ENCODE results near the gene GPR39. TPM values are rescaled to one million over a fixed set of nuclear protein-coding genes. Genes with fewer than 3 reads are reported as not detected.
"Not testable (repeated sequence)": the region's sequence is repeated elsewhere in the genome, so short reads cannot be mapped to it uniquely, and the experiment has no call there.

GPR39 gene
- total and polyA plus RNA-seq, 2 donors: 0.09 to 1.0 TPM

DNA sequence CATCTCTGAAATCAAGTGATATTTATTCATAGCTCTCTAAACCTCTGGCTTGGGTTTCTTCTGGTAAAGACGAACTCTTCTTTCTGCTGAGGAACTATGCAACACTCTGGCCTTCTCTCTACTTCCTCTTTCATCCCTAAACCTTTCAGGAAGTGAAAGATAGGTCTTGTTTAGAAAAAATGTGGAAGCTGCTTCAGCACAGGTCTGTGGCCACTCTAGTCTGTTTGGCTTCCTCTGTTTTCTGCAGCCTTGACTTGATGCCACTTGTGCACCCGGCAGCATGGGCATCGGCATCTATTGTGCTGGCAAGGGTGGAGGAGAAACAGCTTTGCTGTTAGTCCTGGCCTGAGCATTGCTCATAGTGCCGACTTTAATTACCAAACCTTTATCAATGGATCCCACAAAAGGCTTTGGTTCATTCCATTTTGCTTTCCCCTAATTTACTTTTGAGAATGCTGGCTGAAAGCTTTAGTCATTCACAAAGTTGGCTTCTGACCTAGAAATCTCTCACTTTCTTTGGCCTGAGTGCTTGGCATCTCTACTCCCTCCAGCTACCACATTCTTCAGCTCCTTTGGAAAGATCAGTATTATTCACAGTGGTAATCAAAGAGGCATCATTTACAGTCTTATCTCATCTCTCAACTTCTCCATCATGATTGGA lies 32.0 kb upstream of the GPR39 start:
- WGBS: 16% methylated on average over 4 of the region's 4 CpGs
- no peaks in the 10 kb centered on the region for H3K27me3 ChIP-seq (ENCODE audit: control insufficient read depth in 2 of 2, insufficient read depth in 1 of 2, low read length in 1 of 2)

DNA sequence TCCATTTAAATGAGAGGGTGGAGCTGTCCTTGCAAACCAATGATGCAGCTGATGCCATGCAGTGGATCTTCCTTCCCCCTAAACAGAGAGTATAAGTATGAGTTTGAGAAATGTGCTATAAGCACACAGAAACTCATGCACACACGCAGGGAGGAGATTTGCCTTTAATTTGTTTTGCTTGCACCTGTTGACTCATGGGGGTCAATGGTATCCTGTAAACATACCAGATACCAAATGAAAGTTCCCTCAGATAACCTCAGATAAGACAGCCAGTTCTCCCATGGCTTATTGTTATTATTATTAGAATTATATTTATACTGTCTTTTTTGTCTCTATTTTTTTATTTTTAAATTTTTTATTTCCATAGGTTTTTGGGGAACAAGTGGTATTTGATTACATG lies 29.5 kb upstream of the GPR39 start:
- H3K4me3 ChIP-seq (ENCODE audit: low read length in 2 of 2): no peak overlapping the region
- whole genome bisulfite sequencing: 98% methylated on average over 1 of the region's 1 CpG

More for the DNA sequence above, 32.0 kb upstream of the GPR39 start:
- Histone ChIP-seq H3K4me3 (ENCODE audit: low read length in 2 of 2) (no peak overlapping the region), H3K4me1 (ENCODE audit: control insufficient read depth in 2 of 2, insufficient read depth in 2 of 2, low read length in 2 of 2) (no peaks in the 10 kb centered on the region), H3K9me3 (ENCODE audit: control insufficient read depth in 2 of 2, insufficient read depth in 1 of 2, low read length in 1 of 2) (no peaks in the 10 kb centered on the region), H3K36me3 (ENCODE audit: control insufficient read depth in 2 of 2, insufficient read depth in 2 of 2, low read length in 1 of 2) (no peaks in the 10 kb centered on the region), H3K27ac (ENCODE audit: low read depth in 1 of 2, low read length in 1 of 2) (no peak overlapping the region)
- DNase-seq (ENCODE audit: low read depth in 6 of 9, low spot score in 9 of 9): no peak

GRCh38 chr2:132390076-132390475 lies 26.5 kb upstream of the GPR39 start:
- no peaks in the 10 kb centered on the region for H3K36me3 ChIP-seq (ENCODE audit: control insufficient read depth in 2 of 2, insufficient read depth in 2 of 2, low read length in 1 of 2)
- no peak overlapping the region for H3K27ac ChIP-seq (ENCODE audit: low read depth in 1 of 2, low read length in 1 of 2)
- WGBS: 97% methylated on average over 3 of the region's 3 CpGs
- no peaks in the 10 kb centered on the region for H3K9me3 ChIP-seq (ENCODE audit: control insufficient read depth in 2 of 2, insufficient read depth in 1 of 2, low read length in 1 of 2)
- H3K4me1 ChIP-seq (ENCODE audit: control insufficient read depth in 2 of 2, insufficient read depth in 2 of 2, low read length in 2 of 2): no peaks in the 10 kb centered on the region
- H3K27me3 ChIP-seq (ENCODE audit: control insufficient read depth in 2 of 2, insufficient read depth in 1 of 2, low read length in 1 of 2): no peaks in the 10 kb centered on the region
- no peak overlapping the region for H3K4me3 ChIP-seq (ENCODE audit: low read length in 2 of 2)
- no peak for DNase-seq (ENCODE audit: low read depth in 6 of 9, low spot score in 9 of 9)

More for the DNA sequence above, 29.5 kb upstream of the GPR39 start:
- Histone ChIP-seq H3K9me3 (ENCODE audit: control insufficient read depth in 2 of 2, insufficient read depth in 1 of 2, low read length in 1 of 2) (no peaks in the 10 kb centered on the region), H3K27me3 (ENCODE audit: control insufficient read depth in 2 of 2, insufficient read depth in 1 of 2, low read length in 1 of 2) (no peaks in the 10 kb centered on the region), H3K36me3 (ENCODE audit: control insufficient read depth in 2 of 2, insufficient read depth in 2 of 2, low read length in 1 of 2) (no peaks in the 10 kb centered on the region), H3K4me1 (ENCODE audit: control insufficient read depth in 2 of 2, insufficient read depth in 2 of 2, low read length in 2 of 2) (no peaks in the 10 kb centered on the region), H3K27ac (ENCODE audit: low read depth in 1 of 2, low read length in 1 of 2) (no peak overlapping the region)
- DNase-seq (ENCODE audit: low read depth in 6 of 9, low spot score in 9 of 9): no peak

GRCh38 chr2:132391378-132391777 lies 25.2 kb upstream of the GPR39 start:
- H3K4me1 ChIP-seq (ENCODE audit: control insufficient read depth in 2 of 2, insufficient read depth in 2 of 2, low read length in 2 of 2): no peaks in the 10 kb centered on the region
- WGBS: 85% methylated on average over 3 of the region's 3 CpGs
- no peak overlapping the region for H3K27ac ChIP-seq (ENCODE audit: low read depth in 1 of 2, low read length in 1 of 2)
- H3K9me3 ChIP-seq (ENCODE audit: control insufficient read depth in 2 of 2, insufficient read depth in 1 of 2, low read length in 1 of 2): no peaks in the 10 kb centered on the region
- H3K36me3 ChIP-seq (ENCODE audit: control insufficient read depth in 2 of 2, insufficient read depth in 2 of 2, low read length in 1 of 2): no peaks in the 10 kb centered on the region
- DNase-seq (ENCODE audit: low read depth in 6 of 9, low spot score in 9 of 9): no peak
- no peak overlapping the region for H3K4me3 ChIP-seq (ENCODE audit: low read length in 2 of 2)
- H3K27me3 ChIP-seq (ENCODE audit: control insufficient read depth in 2 of 2, insufficient read depth in 1 of 2, low read length in 1 of 2): no peaks in the 10 kb centered on the region

- WGBS: 64% methylated on average over 2 of the region's 2 CpGs
- no peak overlapping the region for H3K27ac ChIP-seq (ENCODE audit: low read depth in 1 of 2, low read length in 1 of 2)
- no peaks in the 10 kb centered on the region for H3K27me3 ChIP-seq (ENCODE audit: control insufficient read depth in 2 of 2, insufficient read depth in 1 of 2, low read length in 1 of 2)
- H3K36me3 ChIP-seq (ENCODE audit: control insufficient read depth in 2 of 2, insufficient read depth in 2 of 2, low read length in 1 of 2): no peaks in the 10 kb centered on the region
- H3K9me3 ChIP-seq (ENCODE audit: control insufficient read depth in 2 of 2, insufficient read depth in 1 of 2, low read length in 1 of 2): no peaks in the 10 kb centered on the region
- H3K4me1 ChIP-seq (ENCODE audit: control insufficient read depth in 2 of 2, insufficient read depth in 2 of 2, low read length in 2 of 2): no peaks in the 10 kb centered on the region
- H3K4me3 ChIP-seq (ENCODE audit: low read length in 2 of 2): no peak overlapping the region
- no peak for DNase-seq (ENCODE audit: low read depth in 6 of 9, low spot score in 9 of 9)
Measured at GRCh38 chr2:132392221-132392620, 24.4 kb upstream of the GPR39 start.

GRCh38 chr2:132392879-132393278 lies 23.7 kb upstream of the GPR39 start:
- Histone ChIP-seq H3K36me3 (ENCODE audit: control insufficient read depth in 2 of 2, insufficient read depth in 2 of 2, low read length in 1 of 2) (no peaks in the 10 kb centered on the region), H3K9me3 (ENCODE audit: control insufficient read depth in 2 of 2, insufficient read depth in 1 of 2, low read length in 1 of 2) (no peaks in the 10 kb centered on the region), H3K27ac (ENCODE audit: low read depth in 1 of 2, low read length in 1 of 2) (no peak overlapping the region), H3K4me3 (ENCODE audit: low read length in 2 of 2) (no peak overlapping the region), H3K27me3 (ENCODE audit: control insufficient read depth in 2 of 2, insufficient read depth in 1 of 2, low read length in 1 of 2) (no peaks in the 10 kb centered on the region), H3K4me1 (ENCODE audit: control insufficient read depth in 2 of 2, insufficient read depth in 2 of 2, low read length in 2 of 2) (no peaks in the 10 kb centered on the region)
- DNase-seq (ENCODE audit: low read depth in 6 of 9, low spot score in 9 of 9): no peak
- 94% methylated on average over 7 of the region's 7 CpGs for WGBS

GRCh38 chr2:132397042-132397441 lies 19.6 kb upstream of the GPR39 start:
- H3K9me3 ChIP-seq (ENCODE audit: control insufficient read depth in 2 of 2, insufficient read depth in 1 of 2, low read length in 1 of 2); H3K4me1 ChIP-seq (ENCODE audit: control insufficient read depth in 2 of 2, insufficient read depth in 2 of 2, low read length in 2 of 2); H3K27me3 ChIP-seq (ENCODE audit: control insufficient read depth in 2 of 2, insufficient read depth in 1 of 2, low read length in 1 of 2); H3K36me3 ChIP-seq (ENCODE audit: control insufficient read depth in 2 of 2, insufficient read depth in 2 of 2, low read length in 1 of 2); H3K27ac ChIP-seq (ENCODE audit: low read depth in 1 of 2, low read length in 1 of 2); DNase-seq (ENCODE audit: low read depth in 6 of 9, low spot score in 9 of 9); H3K4me3 ChIP-seq (ENCODE audit: low read length in 2 of 2): not testable (repeated sequence)
- WGBS: 82% methylated on average over 3 of the region's 3 CpGs

DNA sequence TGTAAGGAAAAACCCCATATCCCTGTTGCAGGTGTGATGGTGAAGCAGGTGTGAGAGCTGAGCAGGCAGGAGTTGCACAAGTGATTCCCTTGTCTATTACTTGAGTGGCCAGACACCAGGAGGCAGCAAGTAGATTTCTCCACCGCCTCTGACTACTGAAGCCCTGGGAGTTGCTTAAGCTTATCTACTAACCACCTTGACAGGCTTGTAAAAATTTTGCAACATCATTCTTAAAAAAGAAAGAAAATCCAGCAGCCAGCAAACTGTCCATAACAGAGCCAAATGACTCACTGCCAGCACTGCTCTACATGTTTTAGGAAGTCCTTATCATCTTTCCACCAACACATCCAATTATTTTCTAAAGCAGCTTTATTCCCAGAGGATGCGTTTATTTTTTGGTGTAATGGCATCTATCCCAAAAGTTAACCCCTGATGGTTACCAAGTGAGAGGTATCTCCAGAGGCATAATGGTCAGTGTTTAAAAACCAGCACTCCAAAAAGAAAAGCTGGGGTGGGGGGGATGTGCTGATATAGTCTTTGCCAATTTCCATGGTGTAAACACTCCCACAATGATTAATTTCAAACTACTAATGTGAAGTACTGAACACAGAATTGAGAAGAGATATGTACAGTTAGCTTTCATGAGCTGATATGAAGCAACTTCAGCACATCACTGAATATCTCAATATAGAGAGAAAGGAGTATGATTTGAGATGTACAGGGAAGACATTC lies 16.3 kb upstream of the GPR39 start:
- DNase-seq (ENCODE audit: low read depth in 6 of 9, low spot score in 9 of 9): no peak
- H3K27ac ChIP-seq (ENCODE audit: low read depth in 1 of 2, low read length in 1 of 2): no peak overlapping the region
- no peaks in the 10 kb centered on the region for H3K4me1 ChIP-seq (ENCODE audit: control insufficient read depth in 2 of 2, insufficient read depth in 2 of 2, low read length in 2 of 2)
- H3K27me3 ChIP-seq (ENCODE audit: control insufficient read depth in 2 of 2, insufficient read depth in 1 of 2, low read length in 1 of 2): no peaks in the 10 kb centered on the region
- no peaks in the 10 kb centered on the region for H3K36me3 ChIP-seq (ENCODE audit: control insufficient read depth in 2 of 2, insufficient read depth in 2 of 2, low read length in 1 of 2)
- WGBS: 19% methylated on average over 2 of the region's 2 CpGs
- no peak overlapping the region for H3K4me3 ChIP-seq (ENCODE audit: low read length in 2 of 2)
- no peaks in the 10 kb centered on the region for H3K9me3 ChIP-seq (ENCODE audit: control insufficient read depth in 2 of 2, insufficient read depth in 1 of 2, low read length in 1 of 2)

GRCh38 chr2:132400901-132401240 lies 15.7 kb upstream of the GPR39 start:
- no peak overlapping the region for H3K4me3 ChIP-seq (ENCODE audit: low read length in 2 of 2)
- no peaks in the 10 kb centered on the region for H3K9me3 ChIP-seq (ENCODE audit: control insufficient read depth in 2 of 2, insufficient read depth in 1 of 2, low read length in 1 of 2)
- H3K4me1 ChIP-seq (ENCODE audit: control insufficient read depth in 2 of 2, insufficient read depth in 2 of 2, low read length in 2 of 2): no peaks in the 10 kb centered on the region
- H3K27ac ChIP-seq (ENCODE audit: low read depth in 1 of 2, low read length in 1 of 2): no peak overlapping the region
- no peak for DNase-seq (ENCODE audit: low read depth in 6 of 9, low spot score in 9 of 9)
- no peaks in the 10 kb centered on the region for H3K27me3 ChIP-seq (ENCODE audit: control insufficient read depth in 2 of 2, insufficient read depth in 1 of 2, low read length in 1 of 2)
- 74% methylated on average over 2 of the region's 2 CpGs for WGBS
- no peaks in the 10 kb centered on the region for H3K36me3 ChIP-seq (ENCODE audit: control insufficient read depth in 2 of 2, insufficient read depth in 2 of 2, low read length in 1 of 2)

Data from thymus (tissue), 11 donors.